IPS DF 19.7 (cell line): ENCODE results near the gene C8A.

ENCODE experiments used
- DNase-seq: peaks from one replicate; pipeline ENCODE4 v3.0.0-alpha.2; 2013; ENCODE audit warnings: low read depth, low spot score

Gene C8A

GRCh38 chr1:56854521-56855099 lies at the start of gene C8A:
TSS of gene C8A (plus strand) at chr1:56854797. CDS start at chr1:56854902, 105 bp downstream.
- no peak for DNase-seq

DNA sequence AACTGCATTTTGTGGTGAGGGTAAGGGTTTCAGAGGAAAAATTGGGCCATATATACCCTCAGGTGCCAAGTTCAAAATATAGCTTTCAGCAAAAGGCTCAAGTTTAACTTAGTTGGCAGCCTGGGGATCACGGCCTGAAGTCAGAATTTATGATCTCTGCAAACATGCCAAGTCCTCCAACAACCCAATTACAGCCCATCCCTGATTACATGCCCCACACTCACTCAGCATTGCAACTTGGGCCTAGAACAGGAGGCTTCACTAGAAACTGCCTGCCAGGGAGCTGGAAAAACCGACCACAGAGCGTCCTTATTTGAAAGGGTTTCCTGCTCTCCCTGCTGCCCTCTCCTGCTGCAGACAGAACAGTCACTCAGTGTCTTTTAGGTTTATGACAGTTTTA lies 47.8 kb upstream of the C8A start:
- DNase-seq: no peak

DNA sequence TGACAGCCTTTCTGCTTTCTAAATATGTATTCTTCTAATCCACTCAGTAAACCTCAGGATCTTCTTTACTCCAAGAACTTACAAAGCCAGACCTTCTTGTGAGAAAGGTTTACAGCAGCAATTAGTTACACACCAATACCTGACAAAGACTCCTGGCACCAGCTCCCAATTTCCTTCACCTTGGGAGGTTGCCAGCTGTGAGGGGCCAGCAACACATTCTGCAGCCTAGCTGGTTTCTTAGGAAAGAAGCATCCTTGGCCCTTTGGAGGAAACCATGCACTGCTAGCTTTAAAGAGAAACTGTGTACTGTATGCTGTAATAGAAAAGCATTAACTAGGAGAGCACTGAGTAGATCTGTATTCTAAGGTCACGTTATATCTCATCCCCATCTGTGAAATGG lies 46.2 kb upstream of the C8A start:
- DNase-seq: no peak

DNA sequence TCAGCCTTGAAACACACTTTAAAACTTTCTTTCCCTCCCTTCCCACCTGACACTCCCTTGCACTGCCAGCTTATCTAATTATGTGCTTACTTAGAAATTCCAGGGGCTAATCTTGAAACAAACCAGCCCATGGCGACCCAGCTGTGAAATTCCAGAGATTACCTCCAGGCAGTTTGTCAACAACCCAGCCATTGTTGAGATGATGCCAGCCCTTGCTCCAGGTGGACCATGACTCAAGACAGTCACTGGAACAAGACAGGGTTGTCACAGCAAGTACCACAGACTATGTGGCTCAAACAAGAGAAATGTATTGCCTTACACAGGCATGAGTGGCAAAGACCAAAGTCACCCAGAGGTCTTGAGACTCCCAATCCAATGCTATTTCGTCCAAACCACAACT lies 43.3 kb upstream of the C8A start:
- no peak for DNase-seq

DNA sequence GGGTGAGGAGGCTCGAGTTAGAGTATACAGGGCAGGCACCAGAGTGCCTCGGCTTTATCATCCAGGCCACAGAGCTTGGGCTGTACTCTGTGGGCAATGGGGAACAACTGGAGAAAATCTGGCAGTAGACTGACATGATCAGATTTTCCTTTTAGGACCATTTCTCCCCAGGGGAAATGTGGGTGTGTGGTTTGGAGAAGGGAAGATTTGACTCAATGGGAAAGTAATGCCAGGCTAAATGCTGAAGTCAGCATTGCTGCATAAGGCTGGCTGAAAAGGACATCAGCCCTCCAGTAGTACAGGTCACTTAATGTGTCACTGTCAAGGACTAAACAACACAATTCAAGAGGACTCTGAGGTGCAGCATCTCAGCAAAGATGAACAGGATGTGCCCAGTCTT lies 40.4 kb upstream of the C8A start:
- DNase-seq: no peak

GRCh38 chr1:56816264-56816663 lies 38.3 kb upstream of the C8A start:
- DNase-seq: no peak

- DNase-seq: no peak
Measured at GRCh38 chr1:56816909-56817308, 37.7 kb upstream of the C8A start.

- no peak for DNase-seq
Measured at GRCh38 chr1:56817716-56818463, 36.7 kb upstream of the C8A start.

DNA sequence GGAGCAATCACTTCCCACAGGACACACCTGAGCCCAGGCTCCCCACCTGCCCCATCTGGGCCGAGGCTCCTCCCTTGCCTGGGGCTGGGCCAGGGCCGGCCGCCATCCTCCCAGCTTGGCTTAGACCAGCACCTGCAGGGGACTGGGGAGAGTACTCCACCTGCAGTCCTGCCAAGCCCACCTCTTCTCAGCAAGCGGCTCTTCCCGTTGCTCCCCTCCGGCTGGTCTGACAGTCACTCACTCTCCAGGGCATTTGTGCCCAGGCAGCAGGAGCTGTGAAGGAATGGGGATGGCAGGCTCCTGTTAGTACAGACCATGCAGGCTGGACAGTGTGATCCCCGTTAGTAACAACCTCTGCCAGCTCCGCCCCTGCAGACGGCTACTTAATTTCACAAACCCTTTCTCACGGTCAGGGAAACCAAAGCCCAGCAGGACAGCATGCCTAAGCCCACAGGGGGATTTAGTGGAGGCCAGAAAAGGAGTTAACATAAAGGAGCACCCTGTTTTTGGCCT lies 35.2 kb upstream of the C8A start, which contains the start of gene FYB2:
TSS of gene FYB2 (minus strand) at position 18 of the 513 bp plus-strand sequence. CDS start 114 bp downstream, outside the sequence.
- DNase-seq: peak; percentile 33

- DNase-seq: peak; percentile 63
Measured at GRCh38 chr1:56820755-56821461, 33.7 kb upstream of the C8A start.

DNA sequence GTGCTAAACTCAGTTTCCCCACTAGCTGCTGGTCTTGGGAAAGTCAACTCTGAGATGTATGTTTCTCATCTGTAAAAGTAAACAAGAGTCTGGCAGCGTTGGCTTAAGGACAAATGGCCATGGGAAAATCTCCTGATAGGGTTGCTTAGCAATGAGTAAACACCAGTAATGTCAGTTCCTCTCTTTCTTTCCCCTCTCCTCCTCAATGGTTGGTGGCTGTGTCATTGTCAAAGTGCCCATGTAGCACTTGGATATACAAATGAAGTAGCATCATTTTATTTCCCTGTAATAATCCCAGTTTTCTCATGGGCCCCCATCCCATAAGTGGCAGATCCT lies 33.2 kb upstream of the C8A start:
- DNase-seq: no peak

DNA sequence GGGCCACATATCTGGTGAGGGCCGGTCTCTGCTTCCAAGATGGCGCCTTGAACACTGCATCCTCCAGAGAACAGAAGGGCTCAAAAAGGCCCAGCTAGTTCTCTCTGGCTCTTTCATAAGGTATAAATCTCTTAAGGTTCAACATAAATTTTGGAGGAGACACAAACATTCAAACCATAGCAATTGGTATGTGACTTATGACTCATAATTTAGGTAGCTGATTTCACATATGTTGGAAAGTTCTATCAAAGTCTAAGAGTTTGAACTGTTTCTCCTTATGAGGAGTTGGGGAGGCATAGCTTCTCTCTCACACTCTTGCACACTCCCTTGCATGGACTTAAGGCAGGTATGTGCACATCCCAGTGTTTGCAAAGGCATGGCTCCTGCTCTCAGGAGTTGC lies 30.3 kb upstream of the C8A start:
- no peak for DNase-seq

DNA sequence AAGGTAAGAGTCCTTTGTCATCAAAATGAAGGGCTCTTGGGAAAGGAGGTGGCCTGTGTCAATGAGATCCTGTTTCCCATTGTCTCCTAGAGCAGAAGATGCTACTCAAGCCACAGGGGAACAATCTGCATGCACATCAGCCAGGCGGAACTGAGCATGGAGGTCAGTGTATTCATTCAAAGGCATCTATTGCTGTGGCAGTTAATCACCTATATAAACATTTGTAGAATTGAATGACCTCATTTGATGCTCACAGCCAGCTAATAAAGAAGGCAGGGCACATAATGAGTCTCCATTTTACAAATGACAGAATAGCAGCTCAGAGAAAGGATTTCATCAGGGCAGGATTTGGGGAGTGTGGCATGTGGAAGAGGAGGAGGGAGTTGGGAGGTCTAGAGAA lies 29.7 kb upstream of the C8A start:
- no peak for DNase-seq

DNA sequence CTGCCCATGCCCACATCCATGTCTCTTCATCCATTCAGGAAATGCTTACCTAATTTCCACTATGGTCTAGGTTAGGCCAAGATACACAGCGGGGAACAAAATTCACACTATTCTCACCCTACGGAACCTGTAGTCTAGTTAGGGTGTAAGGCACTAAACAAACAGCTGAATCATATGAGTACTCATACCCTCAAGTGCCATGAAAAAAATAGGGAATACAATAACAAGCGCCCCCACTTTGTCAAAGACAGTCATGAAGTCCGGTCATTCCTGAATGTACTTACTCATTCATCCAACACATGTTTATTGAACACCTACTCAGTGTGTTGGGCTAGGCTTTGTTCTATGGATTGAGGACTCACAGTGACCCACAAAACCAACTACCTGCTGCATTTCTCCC lies 29.2 kb upstream of the C8A start:
- no peak for DNase-seq

DNA sequence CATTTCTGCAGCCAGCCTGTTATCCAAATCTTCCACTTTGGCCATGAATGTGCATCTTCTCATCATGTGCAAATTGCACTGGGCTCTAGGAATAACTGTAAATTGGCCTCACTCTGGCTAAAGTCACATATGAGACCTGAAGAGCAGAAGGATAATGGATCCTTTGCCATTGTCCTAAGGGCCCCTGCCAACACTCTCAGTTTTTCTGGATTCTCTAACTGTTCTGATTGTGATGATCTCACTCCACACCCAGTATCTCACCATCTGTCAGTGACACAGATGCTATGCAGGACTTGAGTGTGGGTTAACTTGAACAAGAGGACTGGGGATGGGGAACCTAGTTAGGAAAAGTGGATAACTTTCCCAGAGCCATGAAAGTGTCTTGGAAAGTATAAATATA lies 26.9 kb upstream of the C8A start:
- no peak for DNase-seq

DNA sequence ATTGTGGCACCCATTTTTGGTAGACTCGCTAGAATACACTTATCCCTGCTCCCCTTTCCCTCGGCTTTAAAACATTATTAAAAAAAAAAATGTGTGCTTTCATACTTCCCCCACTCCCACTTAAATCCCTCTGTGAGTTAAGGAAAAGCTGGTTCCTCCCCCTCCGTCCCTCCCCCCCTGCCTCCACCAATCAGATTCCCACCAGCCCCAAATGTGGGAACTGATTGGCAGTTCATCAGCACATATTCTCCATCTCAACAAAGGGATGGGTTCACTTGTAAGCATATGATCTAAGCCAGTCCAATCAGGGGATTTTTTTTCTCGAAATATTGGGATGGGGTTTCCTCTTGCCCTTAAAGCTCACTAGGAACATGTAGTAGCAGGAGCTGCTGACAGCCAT lies 24.5 kb upstream of the C8A start:
- DNase-seq: no peak

DNA sequence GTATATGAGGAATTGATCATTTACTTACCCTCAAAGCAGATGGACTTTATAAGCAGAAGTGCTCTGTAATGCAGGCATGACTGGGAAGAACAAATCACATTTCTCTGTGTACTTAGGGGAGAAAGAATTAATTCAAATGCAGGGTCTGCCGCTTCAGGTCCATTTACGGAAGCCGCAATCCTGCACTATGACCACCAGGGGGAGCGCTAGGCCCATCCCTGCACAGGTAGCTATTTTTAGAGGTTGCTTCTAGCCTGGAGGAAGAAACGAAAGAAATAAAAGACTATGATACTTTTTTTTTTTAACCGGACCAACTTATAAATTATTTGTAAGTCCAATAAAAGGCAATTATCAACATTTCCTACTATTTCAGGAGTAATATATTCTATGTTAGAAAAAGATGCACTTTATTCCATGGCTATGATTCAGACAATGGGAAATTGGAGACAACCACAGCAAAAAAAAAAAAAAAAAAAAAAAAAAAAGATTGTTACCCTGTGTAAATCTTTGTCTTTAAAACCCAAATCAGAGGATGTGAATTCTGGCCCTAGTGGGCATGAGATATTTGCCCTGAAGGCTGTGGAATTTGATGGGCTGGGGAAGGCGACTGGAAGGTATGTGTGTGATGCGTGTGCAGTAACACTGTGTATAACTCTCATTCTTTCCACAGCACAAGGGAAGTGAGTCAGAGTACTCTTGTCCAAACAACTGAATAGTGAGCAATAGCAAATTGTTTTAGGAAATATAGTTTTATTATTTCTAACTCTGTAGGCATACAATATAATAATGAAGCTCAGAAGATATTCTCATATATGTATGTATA lies 22.5 kb upstream of the C8A start:
- no peak for DNase-seq

- no peak for DNase-seq
Measured at GRCh38 chr1:56833088-56833487, 21.5 kb upstream of the C8A start.

DNA sequence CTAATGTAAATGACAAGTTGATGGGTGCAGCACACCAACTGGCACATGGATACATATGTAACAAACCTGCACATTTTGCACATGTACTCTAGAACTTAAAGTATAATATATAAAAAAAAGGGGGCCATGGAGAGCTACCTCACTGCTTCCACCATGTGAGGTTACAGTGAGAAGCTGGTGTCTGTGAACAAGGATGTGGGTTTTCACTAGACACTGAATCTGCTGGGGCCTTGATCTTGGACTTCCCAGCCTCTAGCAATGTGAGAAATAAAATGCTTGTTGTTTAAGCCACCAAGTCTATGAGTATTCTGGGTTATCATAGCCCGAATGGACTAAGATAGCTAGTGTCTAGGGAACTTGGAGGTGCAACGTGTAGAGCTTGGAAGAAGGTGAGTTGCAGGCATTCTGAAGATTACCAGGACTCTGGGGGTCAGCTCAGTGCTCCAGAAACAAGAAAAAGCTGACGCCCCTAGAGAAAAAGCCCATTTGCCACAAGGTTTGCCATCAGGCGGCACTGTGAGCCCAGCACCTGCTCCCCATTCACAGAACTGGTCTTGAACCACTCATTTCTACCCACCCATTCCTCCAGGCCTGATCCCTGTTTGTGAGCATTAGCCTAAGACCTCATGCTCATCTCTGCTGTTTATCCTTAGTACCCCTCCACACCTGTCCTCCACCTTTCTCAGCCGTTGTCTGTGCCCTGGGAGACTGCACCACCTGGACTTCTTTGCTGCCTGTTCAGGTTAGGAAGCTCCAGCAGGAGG lies 20.3 kb upstream of the C8A start:
- DNase-seq: no peak

DNA sequence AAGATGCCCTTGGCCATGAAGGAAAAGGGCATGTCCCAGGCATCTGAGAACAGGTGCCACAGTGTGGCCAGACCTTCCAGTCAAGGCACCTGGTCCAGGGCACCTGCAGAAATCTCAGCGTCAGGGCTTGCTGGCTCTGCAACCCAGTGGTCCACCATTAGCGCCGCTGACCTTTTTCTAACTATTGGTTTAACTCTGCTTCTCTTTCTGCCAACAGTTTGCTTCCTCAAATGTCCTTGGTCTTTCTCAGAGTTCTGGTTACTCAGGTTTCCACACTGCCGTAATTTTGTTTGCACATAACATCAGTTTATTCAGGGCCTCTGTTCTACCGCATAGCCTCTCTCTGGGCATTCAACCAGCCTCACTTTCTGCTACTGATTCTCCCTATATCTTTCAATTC lies 18.9 kb upstream of the C8A start:
- DNase-seq: no peak

DNA sequence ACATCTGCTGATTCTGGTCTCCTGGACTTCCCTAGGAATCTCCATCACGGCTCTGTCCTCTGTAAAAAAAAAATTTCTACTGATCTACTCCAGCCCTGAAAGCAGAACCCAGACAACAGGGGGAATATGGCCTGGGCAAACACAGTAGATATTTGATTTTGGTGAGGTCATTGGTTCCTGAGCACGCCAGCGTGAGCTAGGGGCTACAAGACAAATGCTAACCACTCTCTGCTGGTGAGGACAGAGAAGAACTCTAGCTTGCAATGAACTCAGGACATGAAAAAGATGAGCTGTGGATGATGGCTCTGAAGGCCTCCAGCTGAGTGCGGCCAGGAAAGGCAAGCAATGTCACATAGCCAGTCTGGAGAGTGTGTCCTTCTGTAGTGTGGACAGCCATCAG lies 18.2 kb upstream of the C8A start:
- DNase-seq: no peak
